ENCODE results near the gene ATP2A1. TPM values are rescaled to one million over a fixed set of nuclear protein-coding genes. Genes with fewer than 3 reads are reported as not detected.

Gene ATP2A1
- total RNA-seq, 1 experiment from 2014 or later, result 2.9 TPM

DNA sequence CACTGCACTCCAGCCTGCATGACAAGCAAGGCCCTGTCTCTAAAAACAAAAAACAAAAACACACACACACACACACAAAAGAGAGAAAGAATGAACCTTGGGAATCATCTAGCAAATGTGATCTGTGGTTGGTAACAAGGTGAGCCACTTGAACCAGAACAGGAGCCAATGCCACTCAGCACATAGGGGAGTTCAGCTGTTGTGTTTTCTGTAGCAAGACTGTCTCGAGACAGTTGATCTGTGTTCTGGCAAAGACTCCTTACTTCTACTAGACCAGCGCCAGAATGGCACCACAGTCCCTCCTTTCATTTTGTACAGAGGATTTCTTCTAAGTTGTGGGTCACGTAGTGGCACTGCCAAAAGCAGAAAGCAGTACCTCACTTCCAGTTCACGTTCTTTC, 20.7 kb downstream of the ATP2A1 start:
- no TSS peak for BruUV-seq (replicated peaks)
- in situ Hi-C loops (cut with HindIII; ENCODE audit: low pct_unique_long_range_greater_than_20kb, low sequenced_read_pairs) (no loop called here), intact Hi-C loops (cut with micrococcal nuclease; ENCODE audit: unreplicated experiment) (no loop called here)
- Histone ChIP-seq H3K9me3 (ENCODE audit: control insufficient read depth, insufficient read depth, low read depth, low read length) (no peaks in the 10 kb centered on the region), H3K4me1 (ENCODE audit: control insufficient read depth, insufficient read depth, low read length) (no peaks in the 10 kb centered on the region), H3K27ac (ENCODE audit: low read length) (no peak overlapping the region), H3K27me3 (ENCODE audit: control insufficient read depth, insufficient read depth, low read length) (no peaks in the 10 kb centered on the region), H3K36me3 (ENCODE audit: control insufficient read depth, insufficient read depth, low read length) (no peaks in the 10 kb centered on the region), H3K4me3 (ENCODE audit: low read depth in 2 of 2, low read length in 2 of 2) (no peak overlapping the region)
- TF ChIP-seq TCF7L2 (IDR thresholded peaks at IDR 0.05; ENCODE audit: low read depth, low read length) (no peak), POLR2AphosphoS5 (IDR thresholded peaks at IDR 0.05; ENCODE audit: low read depth, low read length) (no peak), SIN3A (IDR thresholded peaks at IDR 0.05; ENCODE audit: borderline replicate concordance, insufficient read depth, low read depth, low read length) (no peak)
- TF ChIP-seq, protein P1, sequence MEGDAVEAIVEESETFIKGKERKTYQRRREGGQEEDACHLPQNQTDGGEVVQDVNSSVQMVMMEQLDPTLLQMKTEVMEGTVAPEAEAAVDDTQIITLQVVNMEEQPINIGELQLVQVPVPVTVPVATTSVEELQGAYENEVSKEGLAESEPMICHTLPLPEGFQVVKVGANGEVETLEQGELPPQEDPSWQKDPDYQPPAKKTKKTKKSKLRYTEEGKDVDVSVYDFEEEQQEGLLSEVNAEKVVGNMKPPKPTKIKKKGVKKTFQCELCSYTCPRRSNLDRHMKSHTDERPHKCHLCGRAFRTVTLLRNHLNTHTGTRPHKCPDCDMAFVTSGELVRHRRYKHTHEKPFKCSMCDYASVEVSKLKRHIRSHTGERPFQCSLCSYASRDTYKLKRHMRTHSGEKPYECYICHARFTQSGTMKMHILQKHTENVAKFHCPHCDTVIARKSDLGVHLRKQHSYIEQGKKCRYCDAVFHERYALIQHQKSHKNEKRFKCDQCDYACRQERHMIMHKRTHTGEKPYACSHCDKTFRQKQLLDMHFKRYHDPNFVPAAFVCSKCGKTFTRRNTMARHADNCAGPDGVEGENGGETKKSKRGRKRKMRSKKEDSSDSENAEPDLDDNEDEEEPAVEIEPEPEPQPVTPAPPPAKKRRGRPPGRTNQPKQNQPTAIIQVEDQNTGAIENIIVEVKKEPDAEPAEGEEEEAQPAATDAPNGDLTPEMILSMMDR (IDR thresholded peaks at IDR 0.05), result no peak
- TF ChIP-seq, protein P2, sequence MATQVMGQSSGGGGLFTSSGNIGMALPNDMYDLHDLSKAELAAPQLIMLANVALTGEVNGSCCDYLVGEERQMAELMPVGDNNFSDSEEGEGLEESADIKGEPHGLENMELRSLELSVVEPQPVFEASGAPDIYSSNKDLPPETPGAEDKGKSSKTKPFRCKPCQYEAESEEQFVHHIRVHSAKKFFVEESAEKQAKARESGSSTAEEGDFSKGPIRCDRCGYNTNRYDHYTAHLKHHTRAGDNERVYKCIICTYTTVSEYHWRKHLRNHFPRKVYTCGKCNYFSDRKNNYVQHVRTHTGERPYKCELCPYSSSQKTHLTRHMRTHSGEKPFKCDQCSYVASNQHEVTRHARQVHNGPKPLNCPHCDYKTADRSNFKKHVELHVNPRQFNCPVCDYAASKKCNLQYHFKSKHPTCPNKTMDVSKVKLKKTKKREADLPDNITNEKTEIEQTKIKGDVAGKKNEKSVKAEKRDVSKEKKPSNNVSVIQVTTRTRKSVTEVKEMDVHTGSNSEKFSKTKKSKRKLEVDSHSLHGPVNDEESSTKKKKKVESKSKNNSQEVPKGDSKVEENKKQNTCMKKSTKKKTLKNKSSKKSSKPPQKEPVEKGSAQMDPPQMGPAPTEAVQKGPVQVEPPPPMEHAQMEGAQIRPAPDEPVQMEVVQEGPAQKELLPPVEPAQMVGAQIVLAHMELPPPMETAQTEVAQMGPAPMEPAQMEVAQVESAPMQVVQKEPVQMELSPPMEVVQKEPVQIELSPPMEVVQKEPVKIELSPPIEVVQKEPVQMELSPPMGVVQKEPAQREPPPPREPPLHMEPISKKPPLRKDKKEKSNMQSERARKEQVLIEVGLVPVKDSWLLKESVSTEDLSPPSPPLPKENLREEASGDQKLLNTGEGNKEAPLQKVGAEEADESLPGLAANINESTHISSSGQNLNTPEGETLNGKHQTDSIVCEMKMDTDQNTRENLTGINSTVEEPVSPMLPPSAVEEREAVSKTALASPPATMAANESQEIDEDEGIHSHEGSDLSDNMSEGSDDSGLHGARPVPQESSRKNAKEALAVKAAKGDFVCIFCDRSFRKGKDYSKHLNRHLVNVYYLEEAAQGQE (IDR thresholded peaks at IDR 0.05; ENCODE audit: insufficient read depth in 1 of 2, low read depth in 2 of 2, low read length in 1 of 2), result no peak
- ChIA-PET CTCF (no interaction called here), POLR2A (no interaction called here)
- no peak for DNase-seq (ENCODE audit: low read depth, low spot score)
- ATAC-seq, result no peak

DNA sequence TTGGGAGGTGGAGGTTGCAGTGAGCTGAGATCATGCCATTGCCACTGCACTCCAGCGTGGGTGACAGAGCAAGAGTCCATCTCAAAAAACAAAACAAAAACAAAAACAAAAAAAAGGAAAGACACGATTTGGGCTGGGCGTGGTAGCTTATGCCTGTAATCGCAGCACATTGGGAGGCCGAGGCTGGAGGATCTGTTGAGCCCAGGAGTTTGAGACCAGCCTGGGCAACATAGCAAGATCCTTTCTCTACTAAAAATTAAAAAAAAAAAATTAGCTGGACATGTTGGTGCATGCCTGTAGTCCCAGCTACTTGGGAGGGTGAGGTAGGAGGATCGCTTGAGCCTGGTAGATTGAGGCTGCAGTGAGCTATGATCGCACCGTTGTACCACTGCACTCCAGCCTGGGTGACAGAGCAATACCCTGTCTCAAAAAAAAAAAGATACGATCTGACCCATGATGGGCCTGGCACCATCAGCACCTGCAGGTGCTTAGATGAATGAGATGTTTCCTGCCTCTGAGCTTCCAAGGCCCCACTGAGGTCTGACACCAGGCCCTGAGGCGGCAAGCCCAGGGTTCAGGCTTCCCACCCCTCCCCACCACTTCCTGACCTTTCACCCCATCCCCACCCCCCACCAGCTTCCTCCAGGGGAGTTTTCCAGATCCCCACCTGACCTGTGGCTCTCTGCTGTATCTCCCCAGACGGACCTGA, 21.7 kb downstream of the ATP2A1 start:
- in situ Hi-C loops (cut with HindIII; ENCODE audit: low pct_unique_long_range_greater_than_20kb, low sequenced_read_pairs), result no loop called here
- CTCF ChIA-PET, result no interaction called here

More for the DNA sequence above, 21.7 kb downstream of the ATP2A1 start:
- no peaks in the 10 kb centered on the region for H3K9me3 ChIP-seq (ENCODE audit: control insufficient read depth, insufficient read depth, low read depth, low read length)
- TF ChIP-seq POLR2AphosphoS5 (IDR thresholded peaks at IDR 0.05; ENCODE audit: low read depth, low read length) (no peak), TCF7L2 (IDR thresholded peaks at IDR 0.05; ENCODE audit: low read depth, low read length) (no peak), SIN3A (IDR thresholded peaks at IDR 0.05; ENCODE audit: borderline replicate concordance, insufficient read depth, low read depth, low read length) (no peak)
- TF ChIP-seq, protein P1 (IDR thresholded peaks at IDR 0.05), result no peak
- TF ChIP-seq, protein P2 (IDR thresholded peaks at IDR 0.05; ENCODE audit: insufficient read depth in 1 of 2, low read depth in 2 of 2, low read length in 1 of 2), result no peak
- no peak overlapping the region for H3K27ac ChIP-seq (ENCODE audit: low read length)
- BruUV-seq (replicated peaks), result no TSS peak
- no peaks in the 10 kb centered on the region for H3K4me1 ChIP-seq (ENCODE audit: control insufficient read depth, insufficient read depth, low read length)
- DNase-seq (ENCODE audit: low read depth, low spot score), result no peak
- POLR2A ChIA-PET, result interaction anchor here (0.6 kb wide), 1 partner anchor 8 kb away, joined by 7 read pairs; no protein-coding TSS in a partner anchor
- H3K4me3 ChIP-seq (ENCODE audit: low read depth in 2 of 2, low read length in 2 of 2), result no peak overlapping the region
- no peak for ATAC-seq
- no peaks in the 10 kb centered on the region for H3K27me3 ChIP-seq (ENCODE audit: control insufficient read depth, insufficient read depth, low read length)
- intact Hi-C loops (cut with micrococcal nuclease; ENCODE audit: unreplicated experiment), result no loop called here
- no peaks in the 10 kb centered on the region for H3K36me3 ChIP-seq (ENCODE audit: control insufficient read depth, insufficient read depth, low read length)

All from Panc1 (cell line).